SK-N-SH treated with all-trans-retinoic acid at 6 μM for 48 hours (cell line): ENCODE results near the gene TMEM176B.

ENCODE experiments used
- ATAC-seq: fragments of 200-7000 bp; cut with Tn5 transposase; 3 replicates; pipeline ENCODE4 v1.9.1; 2020; ENCODE audit warnings: mild to moderate bottlenecking, moderate library complexity
- ARNTL ChIP-seq: fragments of 450-650 bp; formaldehyde crosslinking; IDR thresholded peaks from 2 replicates; pipeline ENCODE4 v1.5.0; 2020; ENCODE audit warnings: low read depth, mild to moderate bottlenecking, moderate library complexity, borderline replicate concordance
- BACH2 ChIP-seq: fragments of 250-450 bp; sonication (Bioruptor Pico); IDR thresholded peaks from 2 replicates; pipeline ENCODE4 v1.9.0; 2021; ENCODE audit warnings: mild to moderate bottlenecking, borderline replicate concordance
- CREB5 ChIP-seq: fragments of 250-450 bp; sonication (Bioruptor Pico); IDR thresholded peaks from 2 replicates; pipeline ENCODE4 v1.5.1; 2020; ENCODE audit warnings: low read depth, mild to moderate bottlenecking, moderate library complexity
- CSDC2 ChIP-seq: fragments of 250-450 bp; sonication (Bioruptor Pico); IDR thresholded peaks from 2 replicates; pipeline ENCODE4 v1.5.0; 2020; ENCODE audit warnings: mild to moderate bottlenecking, moderate library complexity
- ESRRG ChIP-seq: fragments of 250-450 bp; sonication (Bioruptor Pico); IDR thresholded peaks from 2 replicates; pipeline ENCODE4 v1.6.1; 2021; ENCODE audit warnings: mild to moderate bottlenecking
- GLIS3 ChIP-seq: fragments of 250-450 bp; sonication (Bioruptor Pico); IDR thresholded peaks from 2 replicates; pipeline ENCODE4 v1.5.0; 2020; ENCODE audit warnings: mild to moderate bottlenecking, moderate library complexity
- ISL1 ChIP-seq: fragments of 250-450 bp; sonication (Bioruptor Pico); IDR thresholded peaks from 2 replicates; pipeline ENCODE4 v2.1.2; 2022; ENCODE audit warnings: mild to moderate bottlenecking, moderate library complexity
- OSR1 ChIP-seq: fragments of 250-450 bp; sonication (Bioruptor Pico); IDR thresholded peaks from 2 replicates; pipeline ENCODE4 v1.8.0; 2022; ENCODE audit warnings: moderate library complexity, mild to moderate bottlenecking, inconsistent platforms
- PATZ1 ChIP-seq: fragments of 250-450 bp; sonication (Bioruptor Pico); IDR thresholded peaks from 2 replicates; pipeline ENCODE4 v1.8.0; 2020; ENCODE audit warnings: mild to moderate bottlenecking, moderate library complexity, borderline replicate concordance
- POU6F1 ChIP-seq: fragments of 250-450 bp; sonication (Bioruptor Pico); IDR thresholded peaks from 2 replicates; pipeline ENCODE4 v1.8.0; 2021; ENCODE audit warnings: low read depth, mild to moderate bottlenecking, moderate library complexity, borderline replicate concordance
- PPARA ChIP-seq: fragments of 250-450 bp; sonication (Bioruptor Pico); IDR thresholded peaks from 2 replicates; pipeline ENCODE4 v1.5.0; 2020; ENCODE audit warnings: mild to moderate bottlenecking, borderline replicate concordance
- RARB ChIP-seq: fragments of 250-450 bp; sonication (Bioruptor Pico); IDR thresholded peaks from 2 replicates; pipeline ENCODE4 v1.8.0; 2021; ENCODE audit warnings: mild to moderate bottlenecking, moderate library complexity
- SNAI2 ChIP-seq: fragments of 250-450 bp; sonication (Bioruptor Pico); IDR thresholded peaks from 2 replicates; pipeline ENCODE4 v1.5.0; 2020; ENCODE audit warnings: mild to moderate bottlenecking, moderate library complexity
- TCF4 ChIP-seq: fragments of 250-450 bp; sonication (Bioruptor Pico); IDR thresholded peaks from 2 replicates; pipeline ENCODE4 v1.8.0; 2021; ENCODE audit warnings: mild to moderate bottlenecking, moderate library complexity, borderline replicate concordance
- TOX ChIP-seq: fragments of 250-450 bp; sonication (Bioruptor Pico); IDR thresholded peaks from 2 replicates; pipeline ENCODE4 v1.8.0; 2021; ENCODE audit warnings: mild to moderate bottlenecking, moderate library complexity, borderline replicate concordance
- TSHZ2 ChIP-seq: fragments of 250-450 bp; sonication (Bioruptor Pico); IDR thresholded peaks from 2 replicates; pipeline ENCODE4 v1.5.0; 2020; ENCODE audit warnings: mild to moderate bottlenecking, moderate library complexity
- ZC3H10 ChIP-seq: fragments of 250-450 bp; sonication (Bioruptor Pico); IDR thresholded peaks from 2 replicates; pipeline ENCODE4 v1.5.1; 2021; ENCODE audit warnings: mild to moderate bottlenecking, moderate library complexity
- ZFP3 ChIP-seq: fragments of 250-450 bp; sonication (Bioruptor Pico); IDR thresholded peaks from 2 replicates; pipeline ENCODE4 v1.5.0; 2020; ENCODE audit warnings: mild to moderate bottlenecking, moderate library complexity
- ZFP30 ChIP-seq: fragments of 450-650 bp; formaldehyde crosslinking; IDR thresholded peaks from 2 replicates; pipeline ENCODE4 v1.5.0; 2022; ENCODE audit warnings: mild to moderate bottlenecking, moderate library complexity
- ZNF565 ChIP-seq: fragments of 450-650 bp; formaldehyde crosslinking; conservative IDR thresholded peaks from 2 replicates; pipeline ENCODE4 v1.5.0; 2020; ENCODE audit warnings: low read depth, mild to moderate bottlenecking, moderate library complexity
- ZNF8 ChIP-seq: fragments of 450-650 bp; formaldehyde crosslinking; IDR thresholded peaks from 2 replicates; pipeline ENCODE4 v1.5.0; 2020; ENCODE audit warnings: mild to moderate bottlenecking, moderate library complexity

The TMEM176B gene

GRCh38 chr7:150799741-150800580, at the start of gene TMEM176B:
Gene TMEM176B, minus strand, starts transcription at chr7:150800364. Its CDS starts 3,795 bp downstream, at chr7:150796569.
- no peak for TF ChIP-seq ZC3H10 (CRISPR knock-in tag)
- TF ChIP-seq PPARA (CRISPR knock-in tag) = no peak
- TF ChIP-seq ZNF8 (CRISPR knock-in tag) = no peak
- TF ChIP-seq ZFP30 = no peak
- TF ChIP-seq ARNTL = no peak
- TF ChIP-seq, all 23 proteins: peak for 0
- no peak; the same call in 2 of the 3 replicates for ATAC-seq

- TF ChIP-seq ZNF565 (CRISPR knock-in tag) = no peak
- TF ChIP-seq ARNTL = no peak
- TF ChIP-seq BACH2 (CRISPR knock-in tag) = no peak
- no peak for TF ChIP-seq RARB (CRISPR knock-in tag)
- no peak for TF ChIP-seq ISL1 (CRISPR knock-in tag)
- TF ChIP-seq ZFP30 = no peak
- no peak for TF ChIP-seq ZFP3
- TF ChIP-seq POU6F1 (CRISPR knock-in tag) = no peak
- no peak for TF ChIP-seq TOX (CRISPR knock-in tag)
- TF ChIP-seq OSR1 (CRISPR knock-in tag) = no peak
- no peak for TF ChIP-seq TSHZ2
- TF ChIP-seq TCF4 (CRISPR knock-in tag) = no peak
- no peak for TF ChIP-seq SNAI2 (CRISPR knock-in tag)
- TF ChIP-seq ZC3H10 (CRISPR knock-in tag) = no peak
- no peak for TF ChIP-seq CREB5 (CRISPR knock-in tag)
- TF ChIP-seq CSDC2 (CRISPR knock-in tag) = no peak
- TF ChIP-seq PATZ1 = no peak
- TF ChIP-seq ESRRG (CRISPR knock-in tag) = no peak
- no peak for TF ChIP-seq ZNF8 (CRISPR knock-in tag)
- TF ChIP-seq, all 23 proteins: peak for 0
- ATAC-seq = no peak
Measured at GRCh38 chr7:150849204-150849775, 49.1 kb upstream of the TMEM176B start.

GRCh38 chr7:150848561-150849115, 48.5 kb upstream of the TMEM176B start:
- no peak for ATAC-seq
- TF ChIP-seq POU6F1 (CRISPR knock-in tag) = no peak
- TF ChIP-seq SNAI2 (CRISPR knock-in tag) = no peak
- no peak for TF ChIP-seq TCF4 (CRISPR knock-in tag)
- TF ChIP-seq ESRRG (CRISPR knock-in tag) = no peak
- TF ChIP-seq ISL1 (CRISPR knock-in tag) = no peak
- no peak for TF ChIP-seq BACH2 (CRISPR knock-in tag)
- TF ChIP-seq OSR1 (CRISPR knock-in tag) = no peak
- no peak for TF ChIP-seq GLIS3 (CRISPR knock-in tag)
- no peak for TF ChIP-seq ZNF565 (CRISPR knock-in tag)
- TF ChIP-seq CREB5 (CRISPR knock-in tag) = no peak
- no peak for TF ChIP-seq ARNTL
- TF ChIP-seq PATZ1 = no peak
- no peak for TF ChIP-seq ZC3H10 (CRISPR knock-in tag)
- TF ChIP-seq PPARA (CRISPR knock-in tag) = no peak
- no peak for TF ChIP-seq ZNF8 (CRISPR knock-in tag)
